Right lobe of liver (tissue), 4 donors: ENCODE results near the gene BMS1.

Experiments
- CTCF ChIP-seq, 4 donors: fragments of 200-600 bp in 3 of 4; fragments of 450-650 bp in 1 of 4; IDR thresholded peaks; one replicate each; pipeline versions ENCODE4 v1.5.1 to v1.8.0; 2016 to 2022; ENCODE audit warnings: antibody characterized with exemption in 4 of 4, mild to moderate bottlenecking in 2 of 4
- POLR2A ChIP-seq: fragments of 450-650 bp; IDR thresholded peaks from one replicate; pipeline ENCODE4 v1.6.1; 2017; ENCODE audit warnings: antibody characterized with exemption, mild to moderate bottlenecking
- donor health status: DM: no; HTN: no; CAD: no.
- donor health status: DM: no; HTN: no; CAD: no.
- donor health status: DM: no; HTN: yes; CAD: no.

GRCh38 chr10:42776681-42777080 lies 5.9 kb upstream of the BMS1 start:
- no peak for TF ChIP-seq CTCF (IDR thresholded peaks at IDR 0.05)
- no peak for TF ChIP-seq POLR2A
